HEK293 (cell line): ENCODE data around the gene ZNF865.
A peak's percentile ranks its signal among the peaks of the same experiment; 100 is the strongest.

ENCODE experiments used
- CTCF ChIA-PET: fragments of 350-600 bp; formaldehyde crosslinking; extraction: SDS; loops from one replicate; lab custom pipeline; 2021; ENCODE audit warnings: antibody characterized with exemption; lab: Yijun Ruan, JAX
- POLR2A ChIA-PET: fragments of 300-600 bp; formaldehyde crosslinking; extraction: SDS; loops from one replicate; lab custom pipeline; 2020; ENCODE audit warnings: antibody characterized with exemption, inconsistent platforms; lab: Yijun Ruan, JAX
- H3K27ac ChIP-seq: fragments of 200-500 bp; sonication (Bioruptor generic); 2 replicates; pipeline ENCODE4 v1.5.1; 2014; ENCODE audit warnings: low read depth, low read length, control low read depth, inconsistent platforms; ENCODE audit errors: extremely low read depth
- H3K36me3 ChIP-seq, 2 experiments: fragments of 200-500 bp in 1 of 2; sonication (Bioruptor generic) in 1 of 2; 1 replicate in 1 of 2; 2 replicates in 1 of 2; pipeline ENCODE4 v1.5.1; 2014 to 2017; ENCODE audit warnings: inconsistent platforms in 2 of 2, low read length in 2 of 2; ENCODE audit not compliant: control insufficient read depth in 2 of 2, insufficient read depth in 1 of 2
- H3K4me1 ChIP-seq: fragments of 200-500 bp; sonication (Bioruptor generic); 2 replicates; pipeline ENCODE4 v1.5.1; 2014; ENCODE audit warnings: mild to moderate bottlenecking, low read length, inconsistent platforms; ENCODE audit not compliant: control insufficient read depth, insufficient read depth
- H3K4me3 ChIP-seq: 2 replicates; pipeline ENCODE4 v1.5.1; 2011; ENCODE audit warnings: low read depth, mild to moderate bottlenecking, control low read depth, low read length, moderate library complexity
- H3K9me3 ChIP-seq: fragments of 200-500 bp; sonication (Bioruptor generic); 2 replicates; pipeline ENCODE4 v1.5.1; 2014; ENCODE audit warnings: low read depth, low read length, inconsistent platforms; ENCODE audit not compliant: control insufficient read depth, insufficient read depth
- BCL11A ChIP-seq: fragments of 450-650 bp; formaldehyde crosslinking; IDR thresholded peaks from 2 replicates; pipeline ENCODE4 v1.5.1; 2016; ENCODE audit warnings: low read depth, missing biosample characterization, missing genetic modification characterization
- BCL11B ChIP-seq: fragments of 450-650 bp; formaldehyde crosslinking; IDR thresholded peaks from 2 replicates; pipeline ENCODE4 v1.5.1; 2016; ENCODE audit warnings: low read depth, missing biosample characterization, missing genetic modification characterization
- KLF16 ChIP-seq: fragments of 450-650 bp; formaldehyde crosslinking; IDR thresholded peaks from 2 replicates; pipeline ENCODE4 v1.5.1; 2017; ENCODE audit warnings: missing biosample characterization, missing genetic modification characterization
- OVOL3 ChIP-seq: fragments of 450-650 bp; formaldehyde crosslinking; IDR thresholded peaks from 2 replicates; pipeline ENCODE4 v1.5.1; 2016; ENCODE audit warnings: missing biosample characterization, missing genetic modification characterization
- ZFHX2 ChIP-seq: fragments of 450-650 bp; formaldehyde crosslinking; conservative IDR thresholded peaks from 2 replicates; pipeline ENCODE4 v1.5.1; 2016; ENCODE audit warnings: missing biosample characterization, missing genetic modification characterization
- ZNF132 ChIP-seq: fragments of 450-650 bp; formaldehyde crosslinking; IDR thresholded peaks from 2 replicates; pipeline ENCODE4 v1.5.1; 2017; ENCODE audit warnings: missing biosample characterization, missing genetic modification characterization, borderline replicate concordance
- ZNF266 ChIP-seq: fragments of 450-650 bp; formaldehyde crosslinking; IDR thresholded peaks from 2 replicates; pipeline ENCODE4 v1.5.1; 2016; ENCODE audit warnings: missing biosample characterization, missing genetic modification characterization, low read depth
- ZNF311 ChIP-seq: fragments of 450-650 bp; formaldehyde crosslinking; IDR thresholded peaks from 2 replicates; pipeline ENCODE4 v1.5.1; 2017; ENCODE audit warnings: missing biosample characterization, missing genetic modification characterization, borderline replicate concordance
- ZNF404 ChIP-seq: fragments of 450-650 bp; formaldehyde crosslinking; IDR thresholded peaks from 2 replicates; pipeline ENCODE4 v1.5.1; 2017; ENCODE audit warnings: missing biosample characterization, missing genetic modification characterization
- ZNF426 ChIP-seq: fragments of 450-650 bp; formaldehyde crosslinking; IDR thresholded peaks from 2 replicates; pipeline ENCODE4 v1.5.1; 2017; ENCODE audit warnings: missing biosample characterization, missing genetic modification characterization, mild to moderate bottlenecking, inconsistent platforms, moderate library complexity
- ZNF600 ChIP-seq: fragments of 450-650 bp; formaldehyde crosslinking; IDR thresholded peaks from 2 replicates; pipeline ENCODE4 v1.5.1; 2016; ENCODE audit warnings: missing biosample characterization, missing genetic modification characterization
- TF ChIP-seq, protein P1 (sequence below): fragments of 450-650 bp; formaldehyde crosslinking; IDR thresholded peaks from 2 replicates; pipeline ENCODE4; 2016; ENCODE audit warnings: missing biosample characterization, missing genetic modification characterization
- TF ChIP-seq, protein P2 (sequence below): sonication (generic); formaldehyde crosslinking; IDR thresholded peaks from 2 replicates; pipeline ENCODE4 v1.8.1; 2022; ENCODE audit warnings: mild to moderate bottlenecking, moderate library complexity, missing genetic modification reagents
- TF ChIP-seq, protein P3 (sequence below): fragments of 450-650 bp; formaldehyde crosslinking; IDR thresholded peaks from 2 replicates; pipeline ENCODE4 v1.5.1; 2016; ENCODE audit warnings: missing biosample characterization, missing genetic modification characterization

Gene ZNF865

DNA sequence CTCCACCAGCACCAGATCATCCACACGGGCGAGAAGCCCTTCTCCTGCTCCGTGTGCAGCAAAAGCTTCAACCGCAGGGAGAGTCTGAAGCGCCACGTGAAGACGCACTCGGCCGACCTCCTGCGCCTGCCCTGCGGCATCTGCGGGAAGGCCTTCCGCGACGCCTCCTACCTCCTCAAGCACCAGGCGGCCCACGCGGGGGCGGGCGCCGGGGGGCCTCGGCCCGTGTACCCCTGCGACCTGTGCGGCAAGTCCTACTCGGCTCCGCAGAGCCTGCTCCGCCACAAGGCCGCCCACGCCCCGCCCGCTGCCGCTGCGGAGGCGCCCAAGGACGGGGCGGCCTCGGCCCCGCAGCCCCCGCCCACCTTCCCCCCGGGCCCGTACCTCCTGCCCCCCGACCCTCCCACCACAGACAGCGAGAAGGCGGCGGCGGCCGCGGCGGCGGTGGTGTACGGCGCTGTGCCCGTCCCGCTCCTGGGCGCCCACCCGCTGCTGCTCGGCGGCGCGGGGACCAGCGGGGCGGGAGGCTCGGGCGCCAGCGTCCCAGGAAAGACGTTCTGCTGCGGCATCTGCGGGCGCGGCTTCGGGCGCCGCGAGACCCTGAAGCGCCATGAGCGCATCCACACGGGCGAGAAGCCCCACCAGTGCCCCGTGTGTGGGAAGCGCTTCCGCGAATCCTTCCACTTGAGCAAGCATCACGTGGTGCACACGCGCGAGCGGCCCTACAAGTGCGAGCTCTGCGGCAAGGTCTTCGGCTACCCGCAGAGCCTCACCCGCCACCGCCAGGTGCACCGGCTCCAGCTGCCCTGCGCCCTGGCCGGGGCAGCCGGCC, 9.5 kb downstream of the ZNF865 start (continued):
- TF ChIP-seq, protein P1, sequence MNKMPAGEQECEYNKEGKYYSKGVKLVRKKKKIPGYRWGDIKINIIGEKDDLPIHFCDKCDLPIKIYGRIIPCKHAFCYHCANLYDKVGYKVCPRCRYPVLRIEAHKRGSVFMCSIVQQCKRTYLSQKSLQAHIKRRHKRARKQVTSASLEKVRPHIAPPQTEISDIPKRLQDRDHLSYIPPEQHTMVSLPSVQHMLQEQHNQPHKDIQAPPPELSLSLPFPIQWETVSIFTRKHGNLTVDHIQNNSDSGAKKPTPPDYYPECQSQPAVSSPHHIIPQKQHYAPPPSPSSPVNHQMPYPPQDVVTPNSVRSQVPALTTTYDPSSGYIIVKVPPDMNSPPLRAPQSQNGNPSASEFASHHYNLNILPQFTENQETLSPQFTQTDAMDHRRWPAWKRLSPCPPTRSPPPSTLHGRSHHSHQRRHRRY (tag by site-specific recombination): no peak
- TF ChIP-seq KLF16 (tag by site-specific recombination): no peak
- TF ChIP-seq, all 188 proteins: peak for 0

DNA sequence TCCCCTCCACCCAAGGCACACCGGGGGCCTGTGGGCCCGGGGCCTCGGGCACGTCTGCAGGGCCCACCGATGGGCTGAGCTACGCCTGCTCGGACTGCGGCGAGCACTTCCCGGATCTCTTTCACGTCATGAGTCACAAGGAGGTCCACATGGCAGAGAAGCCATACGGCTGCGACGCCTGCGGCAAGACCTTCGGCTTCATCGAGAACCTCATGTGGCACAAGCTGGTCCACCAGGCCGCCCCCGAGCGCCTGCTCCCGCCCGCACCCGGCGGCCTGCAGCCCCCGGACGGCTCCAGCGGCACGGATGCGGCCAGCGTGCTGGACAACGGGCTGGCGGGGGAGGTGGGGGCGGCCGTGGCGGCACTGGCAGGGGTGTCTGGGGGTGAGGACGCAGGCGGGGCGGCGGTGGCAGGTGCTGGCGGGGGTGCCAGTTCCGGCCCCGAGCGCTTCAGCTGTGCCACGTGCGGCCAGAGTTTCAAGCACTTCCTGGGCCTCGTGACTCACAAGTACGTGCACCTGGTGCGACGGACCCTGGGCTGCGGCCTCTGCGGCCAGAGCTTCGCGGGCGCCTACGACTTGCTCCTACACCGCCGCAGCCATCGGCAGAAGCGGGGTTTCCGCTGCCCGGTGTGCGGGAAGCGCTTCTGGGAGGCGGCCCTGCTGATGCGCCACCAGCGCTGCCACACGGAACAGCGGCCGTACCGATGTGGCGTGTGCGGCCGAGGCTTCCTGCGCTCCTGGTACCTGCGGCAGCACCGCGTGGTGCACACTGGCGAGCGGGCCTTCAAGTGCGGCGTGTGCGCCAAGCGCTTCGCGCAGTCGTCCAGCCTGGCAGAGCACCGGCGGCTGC, 10.3 kb downstream of the ZNF865 start:
- Histone ChIP-seq H3K27ac (no peak overlapping the region), H3K36me3 (peaks cover 5 to 32% of the 10 kb centered on the region in 2 experiments; a peak in 2 of 3 replicates), H3K4me1 (no peaks in the 10 kb centered on the region), H3K4me3 (no peak overlapping the region), H3K9me3 (no peaks in the 10 kb centered on the region)
- ChIA-PET CTCF (no interaction called here), POLR2A (no interaction called here)
- no peak for TF ChIP-seq ZNF404 (tag by site-specific recombination)
- TF ChIP-seq ZNF311 (tag by site-specific recombination): no peak
- no peak for TF ChIP-seq ZNF426 (tag by site-specific recombination)
- no peak for TF ChIP-seq BCL11B (tag by site-specific recombination)
- no peak for TF ChIP-seq ZNF132 (tag by site-specific recombination)
- TF ChIP-seq, all 188 proteins: peak for 0

DNA sequence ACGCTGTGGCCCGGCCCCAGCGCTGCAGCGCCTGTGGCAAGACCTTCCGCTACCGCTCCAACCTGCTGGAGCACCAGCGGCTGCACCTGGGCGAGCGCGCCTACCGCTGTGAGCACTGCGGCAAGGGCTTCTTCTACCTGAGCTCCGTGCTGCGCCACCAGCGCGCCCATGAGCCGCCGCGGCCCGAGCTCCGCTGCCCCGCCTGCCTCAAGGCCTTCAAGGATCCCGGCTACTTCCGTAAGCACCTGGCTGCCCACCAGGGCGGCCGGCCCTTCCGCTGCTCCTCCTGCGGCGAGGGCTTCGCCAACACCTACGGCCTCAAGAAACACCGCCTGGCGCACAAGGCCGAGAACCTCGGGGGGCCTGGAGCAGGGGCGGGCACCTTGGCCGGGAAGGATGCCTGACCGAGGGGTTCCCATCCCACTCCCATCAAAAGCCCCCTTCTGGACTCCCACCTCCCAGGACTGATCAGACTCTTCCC, 11.0 kb downstream of the ZNF865 start:
- TF ChIP-seq ZFHX2 (tag by site-specific recombination): no peak
- TF ChIP-seq, protein P2, sequence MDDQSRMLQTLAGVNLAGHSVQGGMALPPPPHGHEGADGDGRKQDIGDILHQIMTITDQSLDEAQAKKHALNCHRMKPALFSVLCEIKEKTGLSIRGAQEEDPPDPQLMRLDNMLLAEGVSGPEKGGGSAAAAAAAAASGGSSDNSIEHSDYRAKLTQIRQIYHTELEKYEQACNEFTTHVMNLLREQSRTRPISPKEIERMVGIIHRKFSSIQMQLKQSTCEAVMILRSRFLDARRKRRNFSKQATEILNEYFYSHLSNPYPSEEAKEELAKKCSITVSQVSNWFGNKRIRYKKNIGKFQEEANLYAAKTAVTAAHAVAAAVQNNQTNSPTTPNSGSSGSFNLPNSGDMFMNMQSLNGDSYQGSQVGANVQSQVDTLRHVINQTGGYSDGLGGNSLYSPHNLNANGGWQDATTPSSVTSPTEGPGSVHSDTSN (CRISPR knock-in tag): 0 out of 2 replicates have a peak, but pooled peaks have one; percentile 43
- peaks cover 5 to 32% of the 10 kb centered on the region in 2 experiments; a peak in 2 of 3 replicates for H3K36me3 ChIP-seq
- H3K27ac ChIP-seq: no peak overlapping the region
- H3K4me3 ChIP-seq: no peak overlapping the region
- POLR2A ChIA-PET: no interaction called here
- no peaks in the 10 kb centered on the region for H3K4me1 ChIP-seq
- no peaks in the 10 kb centered on the region for H3K9me3 ChIP-seq
- CTCF ChIA-PET: no interaction called here

DNA sequence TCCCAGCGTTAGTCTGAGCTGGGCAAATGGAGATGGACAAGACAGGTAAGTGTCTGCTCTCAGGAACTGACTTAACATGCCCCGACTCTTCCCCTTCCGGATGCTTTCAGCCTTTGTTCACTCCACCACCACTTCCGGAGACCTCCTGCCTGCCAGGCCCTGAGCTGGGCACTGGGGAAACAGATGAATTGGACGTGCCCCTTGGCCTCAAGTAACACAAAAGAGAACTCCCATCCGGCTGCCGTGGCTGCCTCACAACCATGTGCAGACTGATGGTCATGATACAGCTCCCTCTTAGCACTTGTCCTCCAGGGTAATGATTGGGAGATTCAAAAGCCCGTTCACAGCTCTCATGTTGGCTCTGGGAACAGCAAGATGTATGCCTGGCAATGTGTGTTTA, 12.0 kb downstream of the ZNF865 start:
- peaks cover 5 to 28% of the 10 kb centered on the region in 2 experiments; a peak in 2 of 3 replicates for H3K36me3 ChIP-seq
- ChIA-PET POLR2A (interaction anchor here (0.9 to 9.1 kb wide), 3 partner anchors 12 to 18 kb away, joined by 3 to 75 read pairs (median 4); partner anchors contain the start of gene ZNF865), CTCF (interaction anchor here (4.3 to 4.6 kb wide), 2 partner anchors 11 to 15 kb away, joined by 23 to 29 read pairs; partner anchors contain the start of gene ZNF865)
- no peak overlapping the region for H3K27ac ChIP-seq
- no peak for TF ChIP-seq BCL11A
- no peak for TF ChIP-seq ZNF266 (tag by site-specific recombination)
- TF ChIP-seq, protein P3, sequence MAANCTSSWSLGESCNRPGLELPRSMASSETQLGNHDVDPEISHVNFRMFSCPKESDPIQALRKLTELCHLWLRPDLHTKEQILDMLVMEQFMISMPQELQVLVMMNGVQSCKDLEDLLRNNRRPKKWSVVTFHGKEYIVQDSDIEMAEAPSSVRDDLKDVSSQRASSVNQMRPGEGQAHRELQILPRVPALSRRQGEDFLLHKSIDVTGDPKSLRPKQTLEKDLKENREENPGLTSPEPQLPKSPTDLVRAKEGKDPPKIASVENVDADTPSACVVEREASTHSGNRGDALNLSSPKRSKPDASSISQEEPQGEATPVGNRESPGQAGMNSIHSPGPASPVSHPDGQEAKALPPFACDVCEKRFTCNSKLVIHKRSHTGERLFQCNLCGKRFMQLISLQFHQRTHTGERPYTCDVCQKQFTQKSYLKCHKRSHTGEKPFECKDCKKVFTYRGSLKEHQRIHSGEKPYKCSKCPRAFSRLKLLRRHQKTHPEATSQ (tag by site-specific recombination): no peak
- no peak for TF ChIP-seq ZNF600 (tag by site-specific recombination)
- TF ChIP-seq OVOL3 (tag by site-specific recombination): no peak
- TF ChIP-seq, all 188 proteins: peak for 0
- H3K4me3 ChIP-seq: no peak overlapping the region
- no peaks in the 10 kb centered on the region for H3K4me1 ChIP-seq
- H3K9me3 ChIP-seq: no peaks in the 10 kb centered on the region
